ENCODE results near the gene PARD3B.

DNA sequence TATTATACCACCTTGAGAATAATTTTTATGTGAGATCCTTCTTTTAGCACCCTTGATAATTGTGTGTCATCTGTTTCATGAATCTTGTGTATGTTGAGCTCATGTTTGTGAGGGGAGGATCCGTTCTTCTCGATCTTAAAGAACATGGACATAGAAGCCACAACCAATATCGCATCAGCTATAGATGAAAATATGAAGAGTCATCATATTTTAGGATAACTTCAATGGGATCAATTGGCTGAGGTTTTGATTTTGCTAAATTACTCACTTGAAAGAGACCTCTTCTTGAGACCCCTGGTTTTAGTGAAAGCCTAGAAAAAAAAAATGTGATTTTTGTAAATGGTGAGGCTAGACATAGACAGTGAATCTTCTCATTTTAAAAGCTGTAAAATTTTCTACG is 751.7 kb downstream of the PARD3B start:
- TF ChIP-seq, protein P1, sequence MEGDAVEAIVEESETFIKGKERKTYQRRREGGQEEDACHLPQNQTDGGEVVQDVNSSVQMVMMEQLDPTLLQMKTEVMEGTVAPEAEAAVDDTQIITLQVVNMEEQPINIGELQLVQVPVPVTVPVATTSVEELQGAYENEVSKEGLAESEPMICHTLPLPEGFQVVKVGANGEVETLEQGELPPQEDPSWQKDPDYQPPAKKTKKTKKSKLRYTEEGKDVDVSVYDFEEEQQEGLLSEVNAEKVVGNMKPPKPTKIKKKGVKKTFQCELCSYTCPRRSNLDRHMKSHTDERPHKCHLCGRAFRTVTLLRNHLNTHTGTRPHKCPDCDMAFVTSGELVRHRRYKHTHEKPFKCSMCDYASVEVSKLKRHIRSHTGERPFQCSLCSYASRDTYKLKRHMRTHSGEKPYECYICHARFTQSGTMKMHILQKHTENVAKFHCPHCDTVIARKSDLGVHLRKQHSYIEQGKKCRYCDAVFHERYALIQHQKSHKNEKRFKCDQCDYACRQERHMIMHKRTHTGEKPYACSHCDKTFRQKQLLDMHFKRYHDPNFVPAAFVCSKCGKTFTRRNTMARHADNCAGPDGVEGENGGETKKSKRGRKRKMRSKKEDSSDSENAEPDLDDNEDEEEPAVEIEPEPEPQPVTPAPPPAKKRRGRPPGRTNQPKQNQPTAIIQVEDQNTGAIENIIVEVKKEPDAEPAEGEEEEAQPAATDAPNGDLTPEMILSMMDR (conservative IDR thresholded peaks at IDR 0.05; ENCODE audit: low read depth, low read length) = no peak
- TF ChIP-seq POLR2A (IDR thresholded peaks at IDR 0.05; ENCODE audit: low read depth, low read length) (no peak), RAD21 (IDR thresholded peaks at IDR 0.05; ENCODE audit: low read length) (no peak), MAFK (IDR thresholded peaks at IDR 0.05; ENCODE audit: low read depth, low read length) (peak; percentile 88), MXI1 (IDR thresholded peaks at IDR 0.05; ENCODE audit: borderline replicate concordance, low read depth, low read length) (no peak), RFX5 (IDR thresholded peaks at IDR 0.05; ENCODE audit: low read depth, low read length) (no peak), BHLHE40 (IDR thresholded peaks at IDR 0.05; ENCODE audit: low read depth, low read length) (no peak)
- TF ChIP-seq, protein P2, sequence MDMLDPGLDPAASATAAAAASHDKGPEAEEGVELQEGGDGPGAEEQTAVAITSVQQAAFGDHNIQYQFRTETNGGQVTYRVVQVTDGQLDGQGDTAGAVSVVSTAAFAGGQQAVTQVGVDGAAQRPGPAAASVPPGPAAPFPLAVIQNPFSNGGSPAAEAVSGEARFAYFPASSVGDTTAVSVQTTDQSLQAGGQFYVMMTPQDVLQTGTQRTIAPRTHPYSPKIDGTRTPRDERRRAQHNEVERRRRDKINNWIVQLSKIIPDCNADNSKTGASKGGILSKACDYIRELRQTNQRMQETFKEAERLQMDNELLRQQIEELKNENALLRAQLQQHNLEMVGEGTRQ (IDR thresholded peaks at IDR 0.05; ENCODE audit: low read depth, low read length) = no peak
- TF ChIP-seq, protein P3, sequence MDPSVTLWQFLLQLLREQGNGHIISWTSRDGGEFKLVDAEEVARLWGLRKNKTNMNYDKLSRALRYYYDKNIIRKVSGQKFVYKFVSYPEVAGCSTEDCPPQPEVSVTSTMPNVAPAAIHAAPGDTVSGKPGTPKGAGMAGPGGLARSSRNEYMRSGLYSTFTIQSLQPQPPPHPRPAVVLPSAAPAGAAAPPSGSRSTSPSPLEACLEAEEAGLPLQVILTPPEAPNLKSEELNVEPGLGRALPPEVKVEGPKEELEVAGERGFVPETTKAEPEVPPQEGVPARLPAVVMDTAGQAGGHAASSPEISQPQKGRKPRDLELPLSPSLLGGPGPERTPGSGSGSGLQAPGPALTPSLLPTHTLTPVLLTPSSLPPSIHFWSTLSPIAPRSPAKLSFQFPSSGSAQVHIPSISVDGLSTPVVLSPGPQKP (IDR thresholded peaks at IDR 0.05; ENCODE audit: borderline replicate concordance, low read depth, low read length) = no peak
